ENCODE data around the gene KIAA1217. TPM values are rescaled to one million over a fixed set of nuclear protein-coding genes. Genes with fewer than 3 reads are reported as not detected.

The KIAA1217 gene, protein sequence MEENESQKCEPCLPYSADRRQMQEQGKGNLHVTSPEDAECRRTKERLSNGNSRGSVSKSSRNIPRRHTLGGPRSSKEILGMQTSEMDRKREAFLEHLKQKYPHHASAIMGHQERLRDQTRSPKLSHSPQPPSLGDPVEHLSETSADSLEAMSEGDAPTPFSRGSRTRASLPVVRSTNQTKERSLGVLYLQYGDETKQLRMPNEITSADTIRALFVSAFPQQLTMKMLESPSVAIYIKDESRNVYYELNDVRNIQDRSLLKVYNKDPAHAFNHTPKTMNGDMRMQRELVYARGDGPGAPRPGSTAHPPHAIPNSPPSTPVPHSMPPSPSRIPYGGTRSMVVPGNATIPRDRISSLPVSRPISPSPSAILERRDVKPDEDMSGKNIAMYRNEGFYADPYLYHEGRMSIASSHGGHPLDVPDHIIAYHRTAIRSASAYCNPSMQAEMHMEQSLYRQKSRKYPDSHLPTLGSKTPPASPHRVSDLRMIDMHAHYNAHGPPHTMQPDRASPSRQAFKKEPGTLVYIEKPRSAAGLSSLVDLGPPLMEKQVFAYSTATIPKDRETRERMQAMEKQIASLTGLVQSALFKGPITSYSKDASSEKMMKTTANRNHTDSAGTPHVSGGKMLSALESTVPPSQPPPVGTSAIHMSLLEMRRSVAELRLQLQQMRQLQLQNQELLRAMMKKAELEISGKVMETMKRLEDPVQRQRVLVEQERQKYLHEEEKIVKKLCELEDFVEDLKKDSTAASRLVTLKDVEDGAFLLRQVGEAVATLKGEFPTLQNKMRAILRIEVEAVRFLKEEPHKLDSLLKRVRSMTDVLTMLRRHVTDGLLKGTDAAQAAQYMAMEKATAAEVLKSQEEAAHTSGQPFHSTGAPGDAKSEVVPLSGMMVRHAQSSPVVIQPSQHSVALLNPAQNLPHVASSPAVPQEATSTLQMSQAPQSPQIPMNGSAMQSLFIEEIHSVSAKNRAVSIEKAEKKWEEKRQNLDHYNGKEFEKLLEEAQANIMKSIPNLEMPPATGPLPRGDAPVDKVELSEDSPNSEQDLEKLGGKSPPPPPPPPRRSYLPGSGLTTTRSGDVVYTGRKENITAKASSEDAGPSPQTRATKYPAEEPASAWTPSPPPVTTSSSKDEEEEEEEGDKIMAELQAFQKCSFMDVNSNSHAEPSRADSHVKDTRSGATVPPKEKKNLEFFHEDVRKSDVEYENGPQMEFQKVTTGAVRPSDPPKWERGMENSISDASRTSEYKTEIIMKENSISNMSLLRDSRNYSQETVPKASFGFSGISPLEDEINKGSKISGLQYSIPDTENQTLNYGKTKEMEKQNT (N-terminal part only)
- 10.2 and 13.2 TPM in 2 replicates for total RNA-seq
- polyA plus RNA-seq (2012): 16.2 TPM

DNA sequence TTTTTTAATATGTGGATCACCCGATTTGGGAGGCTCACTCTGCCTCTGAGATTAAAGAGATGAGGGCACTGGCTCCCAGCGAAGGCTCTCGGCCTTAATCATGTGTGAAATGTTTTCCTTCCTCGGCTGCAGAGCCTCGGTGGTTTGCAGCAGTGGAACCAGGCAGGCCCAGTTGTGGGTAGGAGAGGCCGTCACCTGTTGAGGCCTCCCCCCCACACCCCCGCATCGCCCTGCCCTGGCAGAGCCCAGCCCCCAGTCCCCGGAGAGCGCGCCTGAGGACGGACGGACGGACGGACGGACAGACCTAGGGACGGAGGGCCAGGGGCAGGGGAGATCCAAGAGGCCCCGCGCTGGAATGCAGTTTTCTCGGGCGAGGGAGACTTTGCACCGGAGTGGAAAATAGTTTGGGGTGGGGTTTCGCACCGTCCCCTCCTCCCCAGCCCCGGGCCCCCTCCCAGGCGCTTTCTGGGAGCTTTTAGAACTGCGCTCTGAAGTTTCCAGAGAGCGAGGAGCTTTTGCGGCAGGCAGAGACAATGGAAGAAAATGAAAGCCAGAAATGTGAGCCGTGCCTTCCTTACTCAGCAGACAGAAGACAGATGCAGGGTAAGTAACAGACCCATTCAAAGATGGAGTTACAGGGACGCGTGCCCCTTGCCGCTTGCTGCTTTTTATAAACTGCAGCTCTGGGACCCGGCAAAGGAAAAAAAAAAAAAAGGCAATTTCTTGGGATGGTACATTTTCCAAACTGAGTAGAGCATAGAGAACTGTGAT is at the start of gene KIAA1217:
Gene KIAA1217 (plus strand): TSS at position 478 of the 771 bp plus-strand sequence. CDS start 56 bp downstream, at position 534.
- DNase-seq (ENCODE audit: low read depth): peak; percentile 81

DNA sequence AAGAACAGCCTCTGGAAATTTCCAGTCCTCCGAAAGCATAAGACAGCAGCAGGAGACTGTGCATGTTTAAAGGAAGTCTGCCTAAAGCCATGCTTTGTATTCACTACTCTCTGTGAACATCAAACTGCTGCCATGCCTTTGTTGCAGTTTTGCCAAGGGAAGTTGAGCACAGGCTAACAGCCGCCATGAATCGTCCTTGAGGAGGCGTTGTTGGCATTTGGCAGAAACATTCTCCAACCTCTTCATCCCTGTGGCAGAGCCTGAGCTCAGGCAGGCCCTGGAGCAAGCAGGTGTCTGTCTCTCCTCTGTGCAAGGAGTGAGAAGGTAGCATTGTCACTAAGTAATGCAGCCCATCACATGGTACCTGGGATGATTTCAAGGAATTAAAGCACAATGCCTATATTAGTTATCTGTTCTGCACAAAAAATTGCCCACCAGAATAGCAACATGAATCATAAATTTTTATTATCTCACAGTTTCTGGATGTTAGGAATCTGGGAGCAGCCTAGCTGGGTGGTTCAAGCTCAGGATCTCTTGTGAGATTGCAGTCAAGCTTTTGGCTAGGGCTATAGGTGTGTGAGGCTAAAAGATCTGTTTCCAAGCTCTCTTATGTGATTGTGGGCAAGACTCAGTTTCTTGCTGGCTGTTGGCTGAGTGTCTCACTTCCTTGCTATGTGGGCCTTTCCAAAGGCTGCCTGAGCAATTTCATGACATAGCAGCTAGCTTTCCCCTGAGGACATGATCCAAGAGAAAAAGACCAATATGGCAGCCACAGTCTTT is 46.5 kb upstream of the KIAA1217 start:
- DNase-seq (ENCODE audit: low read depth): no peak

GRCh38 chr10:24163485-24163884 is 45.5 kb upstream of the KIAA1217 start:
- no peak for DNase-seq (ENCODE audit: low read depth)

DNA sequence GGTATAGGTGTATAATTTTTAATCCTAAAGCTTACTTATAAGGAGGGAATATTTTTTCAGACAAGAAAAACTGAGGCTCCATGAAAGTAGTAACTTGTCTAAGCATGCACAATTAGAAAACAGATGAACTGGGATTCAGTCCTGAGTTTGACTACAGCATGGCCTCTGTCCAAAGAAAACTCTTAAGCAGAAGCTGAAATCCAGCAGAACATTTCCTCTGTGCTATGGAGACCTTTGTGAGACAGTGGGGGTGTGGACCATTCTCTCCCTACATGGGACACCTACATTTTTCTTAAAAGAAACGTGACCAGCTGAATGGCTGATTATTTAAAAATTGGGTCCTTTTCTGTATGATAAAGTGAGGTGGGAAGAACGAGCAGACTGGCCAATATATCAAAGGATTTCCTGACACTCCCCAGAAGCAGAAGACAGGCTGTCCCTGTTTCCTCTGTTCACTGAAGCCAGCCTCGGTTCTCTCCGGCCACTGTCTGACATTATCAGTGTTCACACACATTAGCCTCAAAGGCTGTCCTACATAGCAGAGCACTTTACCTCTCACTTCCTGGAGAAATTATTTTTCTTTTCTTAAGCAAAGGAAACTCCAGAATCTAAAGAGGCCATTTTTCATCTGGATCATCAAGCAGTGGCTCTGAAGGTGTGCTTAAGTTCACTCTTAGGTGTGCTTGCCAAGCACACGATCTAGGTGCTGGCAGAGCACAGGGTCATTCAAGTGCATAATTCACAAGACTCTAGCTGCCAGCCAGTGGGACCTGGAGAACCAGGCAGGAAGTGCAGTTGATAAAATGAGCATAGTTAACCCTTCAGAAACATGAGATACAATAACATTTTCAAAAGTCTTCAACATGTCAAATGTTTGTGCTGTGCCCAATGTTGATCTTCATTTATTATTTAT is 40.4 kb upstream of the KIAA1217 start:
- no peak for DNase-seq (ENCODE audit: low read depth)

- DNase-seq (ENCODE audit: low read depth): no peak
These were observed 38.7 kb upstream of the KIAA1217 start for GRCh38 chr10:24170199-24170598.

DNA sequence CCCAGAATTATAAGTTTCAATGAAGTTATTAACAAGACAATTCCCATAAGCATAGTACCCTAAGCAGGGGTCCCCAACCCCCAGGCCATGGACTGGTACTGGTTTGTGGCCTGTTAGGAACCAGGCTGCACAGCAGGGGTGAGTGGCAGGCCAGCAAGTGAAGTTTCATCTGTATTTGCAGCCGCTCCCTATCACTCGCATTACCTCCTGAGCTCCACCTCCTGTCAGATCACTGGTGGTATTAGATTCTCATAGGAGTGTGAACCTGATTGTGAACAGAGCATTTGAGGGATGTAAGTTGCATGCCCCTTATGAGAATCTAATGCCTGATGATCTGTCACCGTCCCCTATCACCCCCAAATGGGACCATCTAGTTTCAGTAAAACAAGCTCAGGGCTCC is 36.0 kb upstream of the KIAA1217 start:
- DNase-seq (ENCODE audit: low read depth): no peak

- no peak for DNase-seq (ENCODE audit: low read depth)
These were observed 34.9 kb upstream of the KIAA1217 start for GRCh38 chr10:24174014-24174413.

GRCh38 chr10:24176658-24177057 is 32.3 kb upstream of the KIAA1217 start:
- DNase-seq (ENCODE audit: low read depth): no peak

DNA sequence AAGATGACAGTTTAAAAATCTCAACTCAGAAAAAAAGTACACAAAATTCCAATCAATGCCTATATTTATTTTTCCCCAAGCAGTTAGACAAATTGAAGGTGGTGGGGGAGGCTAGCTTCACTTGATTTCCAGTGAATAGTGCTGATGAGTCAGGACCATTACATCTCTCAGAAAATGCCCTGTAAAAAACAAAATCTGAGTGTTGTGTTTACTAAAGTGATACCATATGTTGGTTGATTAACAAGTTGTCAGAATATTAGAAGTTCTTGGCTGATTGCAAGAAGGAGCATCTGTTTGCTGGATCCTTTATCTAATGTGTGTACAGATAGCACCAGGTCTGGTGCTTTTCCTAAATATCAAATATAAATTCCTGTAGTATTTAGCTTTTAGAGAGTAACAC is 31.3 kb upstream of the KIAA1217 start:
- no peak for DNase-seq (ENCODE audit: low read depth)

- DNase-seq (ENCODE audit: low read depth): no peak
These were observed 28.0 kb upstream of the KIAA1217 start for GRCh38 chr10:24180891-24181290.

DNA sequence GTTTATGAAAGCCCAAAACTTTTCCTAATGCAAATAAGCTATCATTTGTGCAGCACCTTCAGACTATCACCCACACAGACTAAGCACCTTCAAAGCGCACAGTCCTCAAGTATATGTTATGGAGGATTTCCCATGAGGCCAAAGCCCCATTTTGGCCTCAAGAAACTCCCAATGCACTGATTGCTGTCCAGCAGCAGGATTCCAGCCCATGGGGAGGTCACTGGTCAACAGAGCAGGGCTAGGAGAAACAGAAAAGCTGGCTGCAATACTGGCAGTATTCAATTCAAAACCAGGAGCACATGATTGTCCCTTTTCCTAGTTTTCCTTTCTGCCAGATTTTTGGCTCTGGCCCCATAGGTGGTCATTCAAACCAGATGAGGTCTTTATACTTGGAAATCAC is 24.5 kb upstream of the KIAA1217 start:
- DNase-seq (ENCODE audit: low read depth): no peak

DNA sequence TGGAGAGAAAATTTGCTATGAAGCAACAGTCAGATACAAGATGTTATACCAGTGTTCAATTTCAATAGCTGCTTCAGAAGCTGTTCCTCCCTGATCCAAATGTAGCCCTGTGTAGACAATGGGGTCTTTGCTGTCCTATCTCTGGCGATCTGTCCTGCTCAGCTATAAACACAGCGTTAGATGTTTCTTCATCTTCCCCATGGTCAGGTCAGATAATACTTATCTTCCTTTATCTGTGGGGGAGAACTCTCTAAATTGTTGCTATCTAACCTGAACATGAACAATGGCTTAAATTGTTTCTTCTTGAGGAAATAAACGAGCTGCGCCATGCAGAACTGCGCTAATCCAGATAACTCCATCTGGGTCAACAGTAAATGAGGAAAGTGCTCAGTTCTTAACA is 15.6 kb upstream of the KIAA1217 start:
- no peak for DNase-seq (ENCODE audit: low read depth)

DNA sequence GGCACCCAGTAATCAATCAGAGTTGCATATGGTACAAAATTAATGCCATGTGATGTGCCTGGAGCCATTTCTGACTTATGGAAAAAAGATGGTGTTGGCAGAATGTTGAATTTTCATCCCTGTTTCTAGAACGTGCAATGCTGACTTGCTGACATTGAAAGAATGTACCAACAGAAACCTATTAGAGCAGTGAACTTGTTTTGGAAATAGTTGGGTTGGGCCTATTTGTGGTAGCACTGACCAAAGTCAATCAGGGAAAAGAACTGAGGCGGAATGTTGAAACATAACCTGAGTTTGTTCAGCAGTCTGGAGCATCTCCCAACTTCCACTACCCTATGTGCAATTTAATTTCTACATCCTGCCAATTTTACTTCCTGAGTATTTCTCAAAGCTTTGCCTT is 11.7 kb upstream of the KIAA1217 start:
- DNase-seq (ENCODE audit: low read depth): no peak

DNA sequence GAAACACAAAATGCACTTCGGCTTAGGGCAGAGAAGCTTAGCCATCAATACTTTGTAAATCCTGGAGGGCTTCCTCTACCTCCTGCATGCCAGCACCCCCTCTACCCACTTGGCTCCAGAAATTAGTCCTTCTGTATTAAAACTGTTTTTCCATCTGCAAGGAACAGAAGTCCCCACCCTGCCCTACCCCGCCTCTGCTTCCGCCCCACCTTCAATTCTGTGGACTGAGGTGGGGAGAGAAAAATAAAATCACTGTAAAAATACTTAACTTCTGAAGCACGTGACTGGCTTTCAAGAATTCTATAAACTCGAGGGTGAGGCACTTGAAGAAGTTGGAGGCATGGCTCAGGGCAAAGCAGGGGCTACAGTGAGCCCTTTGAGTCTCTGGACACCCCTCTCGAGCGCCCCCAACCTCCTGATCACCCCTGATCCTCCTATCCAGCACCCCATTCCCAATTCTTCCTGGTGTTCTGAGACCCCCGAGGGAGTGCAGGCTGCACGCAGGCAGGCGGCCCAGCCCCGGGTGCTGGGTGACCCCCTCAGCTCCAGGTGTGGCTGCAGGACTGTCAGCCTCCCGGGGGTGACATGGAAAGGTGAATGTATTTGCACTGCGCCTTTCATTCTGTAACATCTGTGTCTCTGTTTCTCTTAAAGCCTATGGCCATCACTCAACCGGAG is 7.3 kb upstream of the KIAA1217 start:
- no peak for DNase-seq (ENCODE audit: low read depth)

DNA sequence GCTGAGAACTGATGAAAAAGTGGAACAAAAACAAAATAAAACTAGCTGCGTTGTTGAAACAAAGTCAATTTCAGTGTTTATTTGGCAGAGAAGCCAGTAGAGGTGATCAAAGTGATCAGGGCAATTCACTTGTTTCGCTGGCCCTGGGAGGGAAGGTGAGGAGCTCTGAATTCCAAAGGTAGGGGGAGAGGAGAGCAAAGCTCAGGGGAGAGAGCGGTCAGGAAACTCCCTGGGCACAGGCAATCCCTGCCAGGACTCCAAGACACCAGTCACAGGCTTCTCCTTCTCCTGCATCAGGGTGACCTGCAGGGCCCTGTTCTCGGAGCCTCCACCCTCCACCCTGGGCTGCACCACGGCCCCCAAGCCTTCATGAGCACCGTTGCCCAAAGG is 6.8 kb upstream of the KIAA1217 start:
- no peak for DNase-seq (ENCODE audit: low read depth)

DNA sequence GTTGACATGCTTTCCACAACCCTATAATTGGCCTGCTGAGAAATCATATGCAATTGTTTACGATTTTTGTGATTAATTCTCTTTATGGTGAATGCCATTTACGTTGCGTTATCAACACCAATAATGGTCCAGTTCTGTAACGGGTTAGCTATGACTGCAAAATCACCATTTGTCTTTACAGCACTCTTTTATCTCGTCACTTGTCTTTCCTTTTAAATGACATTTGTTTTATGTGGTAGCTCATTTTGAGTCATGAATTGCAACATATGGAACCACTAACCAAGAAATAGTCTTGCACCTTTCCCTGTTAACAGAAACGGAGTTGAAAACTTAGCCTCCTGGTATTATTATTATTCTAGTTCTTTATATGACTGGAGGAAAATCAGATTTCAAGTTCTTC is 3.1 kb upstream of the KIAA1217 start:
- DNase-seq (ENCODE audit: low read depth): no peak

- no peak for DNase-seq (ENCODE audit: low read depth)
These were observed 2.6 kb upstream of the KIAA1217 start for GRCh38 chr10:24206334-24206733.

GRCh38 chr10:24206926-24207325 is 2.0 kb upstream of the KIAA1217 start:
- DNase-seq (ENCODE audit: low read depth): no peak

All from myocyte (in vitro differentiated cells).